H9 (cell line): ENCODE data around the gene GPC1. TPM values are rescaled to one million over a fixed set of nuclear protein-coding genes. Genes with fewer than 3 reads are reported as not detected.

Experiments
- DNase-seq: peaks from one replicate; pipeline ENCODE4 v3.0.0-alpha.2; 2017
- H2AFZ ChIP-seq: one replicate; pipeline ENCODE4 v1.6.1; 2013; ENCODE audit warnings: mild to moderate bottlenecking, low read length, control low read depth, moderate library complexity
- H2AK5ac ChIP-seq: 2 replicates; pipeline ENCODE4 v1.6.1; 2013; ENCODE audit warnings: low read length, control low read depth, mixed read lengths; ENCODE audit not compliant: insufficient read length
- H2BK120ac ChIP-seq: one replicate; pipeline ENCODE4 v1.6.1; 2013; ENCODE audit warnings: low read depth, mild to moderate bottlenecking, low read length, control low read depth, inconsistent platforms; ENCODE audit not compliant: poor library complexity, severe bottlenecking
- H2BK12ac ChIP-seq: 2 replicates; pipeline ENCODE4 v1.6.1; 2013; ENCODE audit warnings: low read length, control low read depth, mixed read lengths, low read depth; ENCODE audit not compliant: insufficient read length
- H2BK15ac ChIP-seq: 2 replicates; pipeline ENCODE4 v1.6.1; 2013; ENCODE audit warnings: low read depth, low read length, control low read depth
- H2BK20ac ChIP-seq: one replicate; pipeline ENCODE4 v1.6.1; 2013; ENCODE audit warnings: low read depth, mild to moderate bottlenecking, low read length, control low read depth, inconsistent platforms; ENCODE audit not compliant: poor library complexity, severe bottlenecking
- H2BK5ac ChIP-seq: 2 replicates; pipeline ENCODE4 v1.6.1; 2013; ENCODE audit warnings: low read length, control low read depth, mixed read lengths; ENCODE audit not compliant: insufficient read length
- H3K14ac ChIP-seq: 2 replicates; pipeline ENCODE4 v1.6.1; 2013; ENCODE audit warnings: low read length, control low read depth; ENCODE audit not compliant: insufficient read depth
- H3K18ac ChIP-seq: 2 replicates; pipeline ENCODE4 v1.6.1; 2013; ENCODE audit warnings: low read depth, mild to moderate bottlenecking, mixed read lengths, low read length, control low read depth; ENCODE audit not compliant: insufficient read length
- H3K23ac ChIP-seq: 2 replicates; pipeline ENCODE4 v1.6.1; 2013; ENCODE audit warnings: low read length, control low read depth, mixed read lengths, low read depth; ENCODE audit not compliant: insufficient read length
- H3K23me2 ChIP-seq: 2 replicates; pipeline ENCODE4 v1.6.1; 2013; ENCODE audit warnings: low read depth, mild to moderate bottlenecking, mixed read lengths, low read length, control low read depth; ENCODE audit not compliant: insufficient read length, poor library complexity, severe bottlenecking
- H3K27ac ChIP-seq: 2 replicates; pipeline ENCODE4 v1.5.1; 2013; ENCODE audit warnings: low read length, control low read depth, mixed read lengths, low read depth; ENCODE audit not compliant: insufficient read length
- H3K27me3 ChIP-seq: 2 replicates; pipeline ENCODE4 v1.6.1; 2013; ENCODE audit warnings: low read length, control low read depth, inconsistent platforms; ENCODE audit not compliant: insufficient read depth
- H3K4ac ChIP-seq: 2 replicates; pipeline ENCODE4 v1.6.1; 2013; ENCODE audit warnings: low read depth, mild to moderate bottlenecking, control low read depth, inconsistent platforms, low read length, moderate library complexity
- H3K4me1 ChIP-seq: 2 replicates; pipeline ENCODE4 v1.6.1; 2013; ENCODE audit warnings: low read length, control low read depth, inconsistent platforms; ENCODE audit not compliant: insufficient read depth
- H3K4me2 ChIP-seq: 2 replicates; pipeline ENCODE4 v1.6.1; 2013; ENCODE audit warnings: low read length, control low read depth, mixed read lengths; ENCODE audit not compliant: insufficient read length, insufficient read depth
- H3K56ac ChIP-seq: 2 replicates; pipeline ENCODE4 v1.6.1; 2013; ENCODE audit warnings: low read depth, mild to moderate bottlenecking, mixed read lengths, low read length, control low read depth; ENCODE audit not compliant: insufficient read length
- H3K79me1 ChIP-seq: 2 replicates; pipeline ENCODE4 v1.6.1; 2013; ENCODE audit warnings: low read depth, mild to moderate bottlenecking, moderate library complexity, low read length, control low read depth, inconsistent platforms; ENCODE audit not compliant: insufficient read depth, poor library complexity, severe bottlenecking
- H3K79me2 ChIP-seq: 2 replicates; pipeline ENCODE4 v1.6.1; 2013; ENCODE audit warnings: low read length, control low read depth, inconsistent platforms; ENCODE audit not compliant: insufficient read depth
- H3K9ac ChIP-seq: 2 replicates; pipeline ENCODE4 v1.6.1; 2013; ENCODE audit warnings: low read length, control low read depth, mixed read lengths; ENCODE audit not compliant: insufficient read length; ENCODE audit errors: extremely low read depth
- H3K9me3 ChIP-seq: one replicate; pipeline ENCODE4 v1.6.1; 2013; ENCODE audit warnings: low read depth, low read length, inconsistent platforms; ENCODE audit not compliant: control insufficient read depth
- H3T11ph ChIP-seq: one replicate; pipeline ENCODE4 v1.6.1; 2013; ENCODE audit warnings: mild to moderate bottlenecking, low read length, control low read depth, inconsistent platforms
- H4K20me1 ChIP-seq: one replicate; pipeline ENCODE4 v1.6.1; 2013; ENCODE audit not compliant: control insufficient read depth, insufficient read length, insufficient read depth
- H4K5ac ChIP-seq: 2 replicates; pipeline ENCODE4 v1.6.1; 2013; ENCODE audit warnings: low read depth, mild to moderate bottlenecking, mixed read lengths, low read length, control low read depth; ENCODE audit not compliant: insufficient read length
- H4K8ac ChIP-seq: replicated peaks from 2 replicates; pipeline ENCODE4 v1.6.1; 2013; ENCODE audit warnings: low read length, control low read depth, mixed read lengths, low read depth; ENCODE audit not compliant: insufficient read length
- H4K91ac ChIP-seq: 2 replicates; pipeline ENCODE4 v1.6.1; 2013; ENCODE audit warnings: low read depth, mild to moderate bottlenecking, moderate library complexity, mixed read lengths, low read length, control low read depth; ENCODE audit not compliant: insufficient read length
- H3K27ac Mint-ChIP-seq, 3 experiments: 2 replicates in 2 of 3; 3 replicates in 1 of 3; pipeline ENCODE4 v1.8.0; 2020 to 2021; ENCODE audit warnings: mixed read lengths in 3 of 3, mild to moderate bottlenecking in 1 of 3, moderate library complexity in 1 of 3
- H3K27me3 Mint-ChIP-seq: 2 replicates; pipeline ENCODE4 v1.8.0; 2021; ENCODE audit warnings: low read depth, mild to moderate bottlenecking, moderate library complexity, mixed read lengths
- H3K36me3 Mint-ChIP-seq, 3 experiments: 2 replicates in 2 of 3; 3 replicates in 1 of 3; pipeline ENCODE4 v1.8.0; 2020 to 2021; ENCODE audit warnings: low read depth in 3 of 3, mixed read lengths in 3 of 3; ENCODE audit not compliant: insufficient read depth in 1 of 3
- H3K4me1 Mint-ChIP-seq, 2 experiments: 2 replicates each; pipeline ENCODE4 v1.8.0; 2020; ENCODE audit warnings: mixed read lengths in 2 of 2
- H3K4me3 Mint-ChIP-seq, 2 experiments: 2 replicates in 1 of 2; 3 replicates in 1 of 2; pipeline ENCODE4 v1.8.0; 2020 to 2021; ENCODE audit warnings: mild to moderate bottlenecking in 2 of 2, mixed read lengths in 2 of 2, moderate library complexity in 1 of 2
- H3K9me3 Mint-ChIP-seq, 2 experiments: 2 replicates in 1 of 2; 3 replicates in 1 of 2; pipeline ENCODE4 v1.8.0; 2020; ENCODE audit warnings: mild to moderate bottlenecking in 2 of 2, mixed read lengths in 2 of 2, moderate library complexity in 1 of 2
- WGBS: extraction: QIAGEN DNeasy Blood & Tissue Kit; methylation state at CpG from one replicate; pipeline ENCODE4 v1.1.7; 2013; ENCODE audit warnings: missing lambda C conversion rate, low lambda C conversion rate, mixed read lengths; ENCODE audit not compliant: insufficient read length; ENCODE audit errors: extremely low coverage; 5-methylcytosine and 5-hydroxymethylcytosine counted together
- total RNA-seq: library from RNA; stranded (reverse); gene quantifications from 2 replicates; pipeline ENCODE4 v1.2.1, GENCODE V29; 2021
- TF ChIP-seq, protein P1 (sequence below): fragments of 200-600 bp; sonication (generic); conservative IDR thresholded peaks from 3 replicates; pipeline ENCODE4 v1.8.0; 2021; ENCODE audit warnings: antibody characterized with exemption, mild to moderate bottlenecking

Gene GPC1
- total RNA-seq, 1 experiment from 2014 or later = 39.4 TPM

DNA sequence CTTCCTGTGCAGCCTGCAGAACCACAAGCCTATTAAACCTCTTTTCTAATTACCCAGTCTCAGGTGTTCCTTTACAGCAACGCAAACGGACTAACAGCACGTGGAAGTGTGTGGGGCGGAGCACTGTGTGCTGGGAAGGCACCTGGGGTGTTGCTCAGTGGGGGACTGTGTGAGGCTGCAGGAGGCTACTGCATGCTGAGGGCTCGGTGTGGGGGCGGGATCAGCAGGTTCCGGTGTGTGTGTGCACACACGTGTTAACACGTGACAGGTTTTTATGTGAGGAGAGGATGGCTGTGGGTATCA, 63.4 kb downstream of the GPC1 start:
- H3K27ac ChIP-seq = no peak overlapping the region
- no peaks in the 10 kb centered on the region for H3K79me2 ChIP-seq
- H4K8ac ChIP-seq = no peak overlapping the region
- no peak overlapping the region for H2BK15ac ChIP-seq
- H2AFZ ChIP-seq = no peak overlapping the region
- no peak overlapping the region for H2BK5ac ChIP-seq
- H3K9ac ChIP-seq = no peak overlapping the region
- H3K4ac ChIP-seq = no peak overlapping the region
- no peaks in the 10 kb centered on the region for H3K4me1 ChIP-seq
- H3K4me2 ChIP-seq = no peak overlapping the region
- Mint-ChIP-seq H3K4me3 (no peak overlapping the region), H3K27me3 (peaks cover 6% of the 10 kb centered on the region), H3K9me3 (peaks cover 19 to 23% of the 10 kb centered on the region in 2 experiments), H3K36me3 (peaks cover 0 to 16% (median 16%) of the 10 kb centered on the region in 3 experiments; a peak in 5 of 7 replicates), H3K4me1 (no peaks in the 10 kb centered on the region), H3K27ac (no peak overlapping the region)
- H3K27me3 ChIP-seq = no peaks in the 10 kb centered on the region
- no peak overlapping the region for H3K56ac ChIP-seq
- H3K23ac ChIP-seq = no peak overlapping the region
- no peak overlapping the region for H2BK12ac ChIP-seq
- no CpG with 5 or more reads among the region's 9 CpGs for WGBS
- no peaks in the 10 kb centered on the region for H3K79me1 ChIP-seq
- H3K9me3 ChIP-seq = no peaks in the 10 kb centered on the region
- H2AK5ac ChIP-seq = no peak overlapping the region
- TF ChIP-seq, protein P1, sequence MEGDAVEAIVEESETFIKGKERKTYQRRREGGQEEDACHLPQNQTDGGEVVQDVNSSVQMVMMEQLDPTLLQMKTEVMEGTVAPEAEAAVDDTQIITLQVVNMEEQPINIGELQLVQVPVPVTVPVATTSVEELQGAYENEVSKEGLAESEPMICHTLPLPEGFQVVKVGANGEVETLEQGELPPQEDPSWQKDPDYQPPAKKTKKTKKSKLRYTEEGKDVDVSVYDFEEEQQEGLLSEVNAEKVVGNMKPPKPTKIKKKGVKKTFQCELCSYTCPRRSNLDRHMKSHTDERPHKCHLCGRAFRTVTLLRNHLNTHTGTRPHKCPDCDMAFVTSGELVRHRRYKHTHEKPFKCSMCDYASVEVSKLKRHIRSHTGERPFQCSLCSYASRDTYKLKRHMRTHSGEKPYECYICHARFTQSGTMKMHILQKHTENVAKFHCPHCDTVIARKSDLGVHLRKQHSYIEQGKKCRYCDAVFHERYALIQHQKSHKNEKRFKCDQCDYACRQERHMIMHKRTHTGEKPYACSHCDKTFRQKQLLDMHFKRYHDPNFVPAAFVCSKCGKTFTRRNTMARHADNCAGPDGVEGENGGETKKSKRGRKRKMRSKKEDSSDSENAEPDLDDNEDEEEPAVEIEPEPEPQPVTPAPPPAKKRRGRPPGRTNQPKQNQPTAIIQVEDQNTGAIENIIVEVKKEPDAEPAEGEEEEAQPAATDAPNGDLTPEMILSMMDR = no peak
- no peak overlapping the region for H2BK120ac ChIP-seq
- no peak for DNase-seq
- no peak overlapping the region for H3T11ph ChIP-seq
- H4K5ac ChIP-seq = no peak overlapping the region
- H3K23me2 ChIP-seq = no peaks in the 10 kb centered on the region
- H4K91ac ChIP-seq = no peak overlapping the region
- H4K20me1 ChIP-seq = no peaks in the 10 kb centered on the region
- H3K14ac ChIP-seq = no peak overlapping the region
- H3K18ac ChIP-seq = no peak overlapping the region
- no peak overlapping the region for H2BK20ac ChIP-seq
